GM21423 (cell line): ENCODE results near the gene KRTAP10-9.
"Not testable (repeated sequence)": the region's sequence is repeated elsewhere in the genome, so short reads cannot be mapped to it uniquely, and the experiment has no call there.

ENCODE experiments used
- ATAC-seq: cut with Tn5 transposase; IDR thresholded peaks from one replicate; pipeline ENCODE4 v1.9.1; 2021; ENCODE audit warnings: mild to moderate bottlenecking, moderate library complexity; ENCODE audit not compliant: unreplicated experiment

The KRTAP10-9 gene, protein sequence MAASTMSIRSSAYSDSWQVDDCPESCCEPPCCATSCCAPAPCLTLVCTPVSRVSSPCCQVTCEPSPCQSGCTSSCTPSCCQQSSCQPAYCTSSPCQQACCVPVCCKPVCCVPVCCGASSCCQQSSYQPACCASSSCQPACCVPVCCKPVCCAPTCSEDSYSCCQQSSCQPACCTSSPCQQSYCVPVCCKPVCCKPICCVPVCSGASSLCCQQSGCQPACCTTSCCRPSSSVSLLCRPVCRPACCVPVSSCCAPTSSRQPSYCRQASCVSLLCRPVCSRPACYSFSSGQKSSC

GRCh38 chr21:44626673-44627143 lies at the start of gene KRTAP10-9:
TSS of gene KRTAP10-9 (plus strand) at chr21:44627093. CDS start at chr21:44627172, 79 bp downstream.
- no peak for ATAC-seq

- ATAC-seq, result no peak
These were observed 48.4 kb upstream of the KRTAP10-9 start for GRCh38 chr21:44578371-44579055.

DNA sequence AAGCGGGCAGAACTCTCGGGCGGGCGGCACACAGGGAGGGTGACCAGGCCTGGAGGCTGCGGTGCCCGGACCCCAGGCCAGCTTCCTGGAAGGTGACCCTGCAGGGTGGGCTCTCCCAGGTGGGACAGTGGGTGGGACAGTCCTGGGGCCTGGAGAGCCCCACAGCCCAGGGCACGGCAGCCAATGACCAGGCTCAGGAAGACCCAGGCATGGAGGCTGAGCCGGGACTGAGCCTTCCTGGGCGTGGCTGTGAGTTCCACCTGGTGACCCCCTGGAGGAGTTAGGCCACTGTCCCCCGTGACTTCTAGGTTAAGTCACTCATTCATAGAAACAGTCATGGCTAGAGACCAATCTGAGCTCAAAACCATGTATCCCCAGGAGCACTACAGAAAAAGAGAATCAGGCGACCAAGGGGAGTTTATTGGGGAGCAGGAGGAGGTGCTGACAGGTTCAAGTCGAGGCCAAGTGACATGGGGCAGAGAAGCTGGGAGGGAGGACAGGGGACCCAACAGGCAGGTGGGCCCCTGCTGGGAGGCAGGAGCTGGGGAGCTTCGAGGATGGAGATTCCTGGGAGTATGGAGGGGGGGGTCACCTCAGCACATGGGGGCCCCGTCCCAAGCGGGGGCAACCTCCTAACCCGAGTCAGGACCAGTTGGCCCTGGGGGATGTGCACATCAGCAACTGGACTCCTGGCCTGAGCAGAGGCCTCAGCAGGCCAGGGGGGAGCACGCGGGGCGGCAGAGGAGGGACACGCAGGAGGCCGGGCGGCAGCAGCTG lies 47.6 kb upstream of the KRTAP10-9 start:
- ATAC-seq, result no peak

- ATAC-seq, result no peak
These were observed 47.1 kb upstream of the KRTAP10-9 start for GRCh38 chr21:44579833-44580144.

DNA sequence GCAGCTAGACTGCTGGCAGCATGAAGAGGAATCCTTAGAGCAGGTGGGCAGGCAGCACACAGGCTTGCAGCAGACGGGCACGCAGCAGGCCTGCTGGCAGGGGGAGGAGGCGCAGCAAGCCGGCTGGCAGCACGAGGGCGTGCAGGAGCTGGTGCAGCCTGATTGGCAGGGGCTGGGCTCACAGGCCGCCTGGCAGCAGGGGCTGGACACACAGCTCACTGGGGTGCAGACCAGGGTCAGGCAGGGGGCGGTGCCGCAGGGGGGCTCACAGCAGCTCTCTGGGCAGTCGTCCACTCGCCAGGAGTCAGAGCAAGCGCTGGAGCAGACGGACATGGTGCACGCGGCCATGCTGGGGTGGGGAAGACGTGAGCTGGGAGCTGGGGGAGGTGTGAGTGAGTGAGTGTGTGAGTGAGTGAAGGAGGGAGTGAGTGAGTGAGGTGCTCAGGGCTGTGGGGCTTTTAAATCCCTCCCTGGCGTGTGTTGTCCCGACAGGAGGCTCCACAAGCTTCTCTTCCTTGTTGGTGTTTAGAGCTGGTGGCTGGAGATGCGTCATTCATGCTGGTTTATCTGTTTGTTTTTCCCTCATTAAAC lies 46.6 kb upstream of the KRTAP10-9 start, which contains the start of gene KRTAP10-5:
TSS of gene KRTAP10-5 (minus strand) at position 374 of the 591 bp plus-strand sequence. CDS start at position 348, 26 bp downstream.
- ATAC-seq, result not testable (repeated sequence)

DNA sequence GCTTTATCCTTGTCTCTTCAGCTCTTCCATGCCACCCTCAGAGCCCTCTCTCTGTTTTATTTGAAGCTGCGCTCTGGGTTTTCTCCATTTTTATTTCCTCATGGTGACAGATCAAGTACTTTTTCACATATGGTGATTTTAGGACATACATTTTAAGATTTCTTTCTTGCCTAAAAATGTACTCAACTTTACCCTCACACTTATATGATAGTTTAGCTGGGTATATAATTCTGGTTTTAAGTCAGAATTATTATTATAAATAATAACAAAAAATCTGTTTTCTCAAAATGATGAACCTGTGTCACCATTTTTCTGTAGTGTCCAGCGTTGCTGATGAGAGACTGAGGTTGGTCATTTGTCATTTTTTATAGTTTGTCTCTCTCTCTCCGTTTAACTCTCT lies 45.7 kb upstream of the KRTAP10-9 start:
- ATAC-seq, result no peak

DNA sequence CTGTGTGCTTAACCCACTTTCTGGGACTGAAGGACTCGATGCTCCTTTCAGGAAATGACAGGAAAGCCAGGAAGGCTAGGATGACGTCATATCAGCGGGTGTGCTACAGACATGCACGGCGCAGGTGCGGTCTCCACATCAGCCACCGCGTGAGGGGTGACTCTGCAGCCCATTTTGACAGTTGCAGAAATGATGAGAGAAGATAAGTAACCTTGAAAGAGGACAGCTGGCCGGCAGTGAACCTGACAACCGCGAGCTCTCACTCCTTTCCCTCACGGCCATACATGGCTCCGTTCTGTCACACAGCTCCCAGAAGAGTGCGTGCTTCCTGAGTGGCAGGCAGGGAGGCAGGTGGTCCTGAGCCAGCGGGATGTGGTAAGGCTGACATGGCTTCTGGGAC lies 44.8 kb upstream of the KRTAP10-9 start:
- no peak for ATAC-seq

GRCh38 chr21:44583089-44583799 lies 43.6 kb upstream of the KRTAP10-9 start:
- no peak for ATAC-seq

GRCh38 chr21:44583800-44584147 lies 43.1 kb upstream of the KRTAP10-9 start:
- ATAC-seq, result no peak

DNA sequence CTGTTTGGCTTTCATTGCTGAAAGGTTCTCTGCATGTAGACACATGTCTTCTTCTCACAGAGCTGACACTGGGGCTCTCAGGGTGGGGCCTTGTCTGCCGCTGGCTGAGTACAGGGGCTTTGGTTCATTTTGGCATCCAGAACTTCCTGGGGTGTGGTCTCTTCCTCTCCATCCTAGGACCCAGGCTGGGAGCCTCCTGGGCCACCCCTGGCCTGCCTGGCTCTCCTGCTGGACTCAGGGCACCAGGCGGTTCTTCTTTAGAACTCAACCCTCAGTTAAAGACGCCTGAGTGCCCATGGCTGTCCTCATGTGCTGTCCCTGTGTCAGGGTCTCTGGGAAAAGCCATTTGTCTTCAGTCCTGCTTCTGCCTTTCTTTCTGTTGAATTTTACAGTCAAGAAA lies 41.0 kb upstream of the KRTAP10-9 start:
- no peak for ATAC-seq

DNA sequence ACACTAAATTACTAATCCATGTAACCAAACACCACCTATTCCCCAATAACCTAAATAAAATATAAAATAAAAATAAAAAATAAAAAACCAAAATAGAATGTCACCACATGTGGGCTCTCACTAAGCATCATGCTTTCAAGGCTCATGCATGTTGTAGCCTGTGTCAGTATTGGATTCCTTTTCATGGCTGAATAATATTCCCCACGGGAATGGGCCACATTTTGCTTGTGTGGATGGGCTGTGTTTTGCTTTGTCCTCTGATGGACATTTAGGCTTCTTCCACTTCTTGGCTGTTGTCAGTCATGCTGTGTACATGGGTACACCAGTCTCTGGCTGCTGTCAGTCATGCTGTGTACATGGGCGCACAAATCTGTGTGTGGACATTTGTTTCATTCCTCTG lies 37.8 kb upstream of the KRTAP10-9 start:
- no peak for ATAC-seq

DNA sequence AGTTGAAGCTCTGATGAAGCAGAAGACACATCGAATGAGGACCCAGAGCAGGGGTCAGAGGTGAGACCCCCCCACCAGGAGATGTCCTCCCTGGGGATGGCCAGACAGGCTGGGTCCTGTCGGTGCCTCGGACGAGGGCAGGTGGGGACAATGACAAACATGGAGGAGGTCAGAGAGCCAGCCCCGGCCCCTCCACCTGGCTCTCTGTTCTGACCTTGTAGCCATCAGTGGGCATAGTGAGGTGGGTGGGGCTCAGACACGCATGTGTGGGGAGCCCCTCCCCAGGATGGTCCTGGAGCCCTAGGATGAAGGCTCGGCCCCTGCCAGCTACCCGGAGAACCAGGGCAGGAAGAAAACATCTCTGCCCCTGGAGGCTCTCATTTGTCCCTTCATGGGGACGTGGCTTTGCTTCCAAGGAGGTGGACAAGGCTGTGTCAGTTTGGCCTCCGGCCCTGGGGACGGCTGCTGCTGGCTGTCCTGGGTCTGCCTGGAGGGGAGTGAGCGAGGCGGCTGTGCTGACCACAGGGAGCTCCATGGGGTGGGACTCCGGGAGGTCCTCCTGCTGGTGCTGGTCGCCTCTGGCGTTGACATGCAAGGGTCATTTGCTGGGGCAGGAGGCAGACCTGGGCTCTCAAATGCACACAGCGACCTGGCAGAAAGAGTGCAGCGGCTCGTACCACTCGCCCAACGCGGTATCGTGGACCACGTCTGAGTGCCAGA lies 37.1 kb upstream of the KRTAP10-9 start:
- no peak for ATAC-seq

- ATAC-seq, result no peak
These were observed 36.6 kb upstream of the KRTAP10-9 start for GRCh38 chr21:44590311-44590721.

DNA sequence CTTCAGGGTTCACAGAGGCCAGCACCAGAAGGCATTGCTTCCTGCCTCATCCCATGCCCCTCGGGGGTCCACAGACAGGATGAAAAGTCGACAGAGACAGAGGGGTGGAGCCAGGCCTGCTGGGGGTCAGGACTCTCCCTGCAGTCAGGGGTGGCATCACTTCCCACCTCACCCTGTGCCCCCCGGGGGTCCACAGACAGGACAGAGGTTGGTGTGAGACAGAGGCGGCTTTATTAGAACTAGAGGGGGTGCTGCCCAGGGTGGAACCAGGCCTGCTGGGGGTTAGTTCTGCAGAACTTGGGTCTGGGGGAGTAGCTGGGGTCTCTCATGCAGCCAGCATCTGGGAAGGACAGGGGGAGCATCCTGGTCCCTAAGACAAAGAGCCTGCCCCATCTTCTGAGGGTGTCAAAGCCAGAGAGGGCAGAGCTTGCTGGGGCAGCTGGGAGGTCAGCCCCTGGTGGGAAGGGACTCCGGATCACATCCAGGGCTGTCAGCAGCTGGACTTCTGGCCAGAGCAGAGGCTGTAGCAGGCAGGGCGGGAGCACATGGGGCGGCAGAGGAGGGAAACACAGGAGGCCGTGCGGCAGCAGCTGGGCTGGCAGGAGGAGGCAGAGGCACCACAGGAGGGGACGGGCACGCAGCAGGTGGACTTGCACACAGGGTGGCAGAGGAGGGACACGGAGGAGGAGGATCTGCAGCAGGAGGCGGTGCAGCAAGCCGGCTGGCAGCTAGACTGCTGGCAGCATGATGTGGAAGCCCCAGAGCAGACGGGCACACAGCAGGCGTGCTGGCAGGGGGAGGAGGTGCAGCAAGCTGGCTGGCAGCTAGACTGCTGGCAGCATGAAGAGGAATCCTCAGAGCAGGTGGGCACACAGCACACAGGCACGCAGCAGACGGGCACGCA lies 35.7 kb upstream of the KRTAP10-9 start:
- ATAC-seq, result not testable (repeated sequence)

DNA sequence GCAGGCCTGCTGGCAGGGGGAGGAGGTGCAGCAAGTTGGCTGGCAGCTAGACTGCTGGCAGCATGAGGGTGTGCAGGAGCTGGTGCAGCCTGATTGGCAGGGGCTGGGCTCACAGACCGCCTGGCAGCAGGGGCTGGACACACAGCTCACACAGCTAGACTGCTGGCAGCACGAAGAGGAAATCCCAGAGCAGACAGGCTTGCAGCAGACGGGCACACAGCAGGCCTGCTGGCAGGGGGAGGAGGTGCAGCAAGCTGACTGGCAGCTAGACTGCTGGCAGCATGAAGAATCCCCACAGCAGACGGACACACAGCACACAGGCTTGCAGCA lies 35.1 kb upstream of the KRTAP10-9 start:
- ATAC-seq, result not testable (repeated sequence)

- ATAC-seq, result no peak
These were observed 34.2 kb upstream of the KRTAP10-9 start, which contains the start of gene KRTAP10-6 for GRCh38 chr21:44592446-44593311. TSS of gene KRTAP10-6 (minus strand) at chr21:44592505. CDS start at chr21:44592484, 21 bp downstream.

GRCh38 chr21:44593598-44594405 lies 33.1 kb upstream of the KRTAP10-9 start:
- ATAC-seq, result no peak
